Measurements from ENCODE around the gene SNRPD1. TPM values are rescaled to one million over a fixed set of nuclear protein-coding genes. Genes with fewer than 3 reads are reported as not detected.
"Not testable (repeated sequence)": the region's sequence is repeated elsewhere in the genome, so short reads cannot be mapped to it uniquely, and the experiment has no call there.

Gene SNRPD1
- total RNA-seq, 1 donor from 2014 or later: 82.5 TPM

DNA sequence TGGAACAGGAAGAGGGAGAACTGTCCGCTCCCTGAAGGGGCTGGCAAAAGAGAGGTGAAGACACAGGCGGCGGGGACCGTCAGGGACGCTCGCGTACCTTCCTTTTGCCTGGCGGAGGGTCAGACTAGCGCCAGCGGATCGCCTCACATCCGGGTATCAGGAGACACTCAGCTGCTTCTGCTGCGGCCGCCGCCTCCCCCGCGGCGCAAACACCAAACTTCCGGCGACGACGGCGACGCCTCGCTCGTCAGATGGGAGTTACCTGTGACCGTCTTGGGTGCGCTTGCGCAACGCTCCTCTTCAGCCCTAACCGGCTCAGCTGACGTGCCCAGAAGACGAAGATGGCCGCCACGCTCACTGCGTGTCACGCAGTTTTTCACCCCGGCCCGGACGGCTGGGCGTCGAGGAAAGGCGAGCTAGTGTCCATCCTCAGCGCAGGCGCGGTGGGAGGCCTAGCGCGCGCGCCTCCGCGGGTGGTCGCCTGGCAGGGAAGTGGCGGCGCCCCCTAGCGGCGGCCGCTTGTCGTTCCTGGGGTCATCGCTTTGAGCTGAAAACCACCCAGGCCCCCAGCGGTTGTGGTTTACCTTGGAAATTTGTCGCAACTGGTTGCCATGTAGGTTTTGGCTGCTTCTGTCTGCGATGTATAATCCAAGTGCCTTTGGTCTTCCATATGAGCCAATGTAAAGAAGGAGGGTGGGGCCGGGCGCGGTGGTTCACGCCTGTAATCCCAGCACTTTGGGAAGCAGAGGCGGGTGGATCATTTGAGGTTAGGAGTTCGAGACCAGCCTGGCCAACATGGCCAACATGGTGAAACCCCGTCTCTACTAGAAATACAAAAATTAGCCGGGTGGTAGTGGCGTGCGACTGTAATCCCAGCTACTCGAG lies 11.3 kb upstream of the SNRPD1 start, which contains the start of gene ESCO1:
Gene ESCO1 (minus strand): TSS at position 179 of the 885 bp plus-strand sequence. CDS start 25,861 bp downstream, outside the sequence.
- DNase-seq (ENCODE audit: low spot score): peak; percentile 98
- no peaks in the 10 kb centered on the region for H3K36me3 Mint-ChIP-seq (ENCODE audit: low read depth, unreplicated experiment)
- H3K4me3 Mint-ChIP-seq (ENCODE audit: unreplicated experiment): peak within 1 kb of the TSS; percentile 98
- H3K9me3 Mint-ChIP-seq (ENCODE audit: unreplicated experiment): no peaks in the 10 kb centered on the region
- H3K27ac Mint-ChIP-seq (ENCODE audit: unreplicated experiment): peak within 1 kb of the TSS; percentile 98
- H3K4me1 Mint-ChIP-seq (ENCODE audit: unreplicated experiment): peaks cover 10% of the 10 kb centered on the region
- TF ChIP-seq, protein P1, sequence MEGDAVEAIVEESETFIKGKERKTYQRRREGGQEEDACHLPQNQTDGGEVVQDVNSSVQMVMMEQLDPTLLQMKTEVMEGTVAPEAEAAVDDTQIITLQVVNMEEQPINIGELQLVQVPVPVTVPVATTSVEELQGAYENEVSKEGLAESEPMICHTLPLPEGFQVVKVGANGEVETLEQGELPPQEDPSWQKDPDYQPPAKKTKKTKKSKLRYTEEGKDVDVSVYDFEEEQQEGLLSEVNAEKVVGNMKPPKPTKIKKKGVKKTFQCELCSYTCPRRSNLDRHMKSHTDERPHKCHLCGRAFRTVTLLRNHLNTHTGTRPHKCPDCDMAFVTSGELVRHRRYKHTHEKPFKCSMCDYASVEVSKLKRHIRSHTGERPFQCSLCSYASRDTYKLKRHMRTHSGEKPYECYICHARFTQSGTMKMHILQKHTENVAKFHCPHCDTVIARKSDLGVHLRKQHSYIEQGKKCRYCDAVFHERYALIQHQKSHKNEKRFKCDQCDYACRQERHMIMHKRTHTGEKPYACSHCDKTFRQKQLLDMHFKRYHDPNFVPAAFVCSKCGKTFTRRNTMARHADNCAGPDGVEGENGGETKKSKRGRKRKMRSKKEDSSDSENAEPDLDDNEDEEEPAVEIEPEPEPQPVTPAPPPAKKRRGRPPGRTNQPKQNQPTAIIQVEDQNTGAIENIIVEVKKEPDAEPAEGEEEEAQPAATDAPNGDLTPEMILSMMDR (IDR thresholded peaks at IDR 0.05; ENCODE audit: unreplicated experiment): peak; percentile 97
- peaks cover 12% of the 10 kb centered on the region for H3K27me3 Mint-ChIP-seq (ENCODE audit: unreplicated experiment)

DNA sequence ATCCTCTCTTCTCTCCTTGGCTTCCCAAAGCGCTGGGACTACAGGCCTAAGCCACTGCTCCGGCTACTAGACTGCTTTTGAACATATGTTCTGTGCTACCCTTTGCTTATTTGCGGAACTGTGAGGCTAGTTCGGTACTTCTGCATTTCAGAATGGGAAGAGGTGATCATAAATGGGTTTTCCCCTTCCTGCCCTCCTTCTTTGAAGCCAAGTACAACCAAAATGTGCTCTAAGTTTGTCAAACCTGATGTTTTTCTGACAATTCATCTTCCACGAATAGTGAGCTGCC lies 9.9 kb upstream of the SNRPD1 start:
- TF ChIP-seq, protein P1 (IDR thresholded peaks at IDR 0.05; ENCODE audit: unreplicated experiment): no peak
- no peaks in the 10 kb centered on the region for H3K36me3 Mint-ChIP-seq (ENCODE audit: low read depth, unreplicated experiment)
- DNase-seq (ENCODE audit: low spot score): no peak
- H3K4me1 Mint-ChIP-seq (ENCODE audit: unreplicated experiment): peaks cover 10% of the 10 kb centered on the region
- H3K9me3 Mint-ChIP-seq (ENCODE audit: unreplicated experiment): no peaks in the 10 kb centered on the region
- peaks cover 12% of the 10 kb centered on the region for H3K27me3 Mint-ChIP-seq (ENCODE audit: unreplicated experiment)
- H3K27ac Mint-ChIP-seq (ENCODE audit: unreplicated experiment): peak overlapping the region; percentile 61
- H3K4me3 Mint-ChIP-seq (ENCODE audit: unreplicated experiment): no peak overlapping the region

GRCh38 chr18:21604671-21605070 lies 7.4 kb upstream of the SNRPD1 start:
- DNase-seq (ENCODE audit: low spot score): no peak
- no peaks in the 10 kb centered on the region for H3K36me3 Mint-ChIP-seq (ENCODE audit: low read depth, unreplicated experiment)

DNA sequence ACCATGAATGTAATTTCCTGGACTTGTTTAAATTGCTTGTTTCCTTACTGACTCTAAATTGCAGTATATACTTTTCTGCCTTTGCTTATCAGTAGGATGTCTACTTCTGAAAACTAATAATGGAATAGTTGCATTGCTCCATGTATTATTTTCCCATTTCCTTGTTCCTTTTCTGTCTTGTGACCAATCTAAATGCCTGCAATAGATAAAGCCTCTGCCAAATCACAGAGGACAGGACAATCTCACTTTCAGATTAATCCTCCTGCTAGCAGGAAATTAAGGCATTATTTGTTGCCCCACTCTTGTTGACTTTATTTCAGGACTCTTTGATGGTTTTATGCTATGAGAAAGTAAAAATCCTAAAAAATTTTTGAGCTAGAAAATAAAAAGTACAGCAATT lies 6.9 kb upstream of the SNRPD1 start:
- H3K36me3 Mint-ChIP-seq (ENCODE audit: low read depth, unreplicated experiment): no peaks in the 10 kb centered on the region
- H3K4me3 Mint-ChIP-seq (ENCODE audit: unreplicated experiment): no peak overlapping the region
- H3K27me3 Mint-ChIP-seq (ENCODE audit: unreplicated experiment): peaks cover 5% of the 10 kb centered on the region
- H3K4me1 Mint-ChIP-seq (ENCODE audit: unreplicated experiment): no peaks in the 10 kb centered on the region
- DNase-seq (ENCODE audit: low spot score): no peak
- TF ChIP-seq, protein P1 (IDR thresholded peaks at IDR 0.05; ENCODE audit: unreplicated experiment): no peak
- H3K27ac Mint-ChIP-seq (ENCODE audit: unreplicated experiment): no peak overlapping the region
- H3K9me3 Mint-ChIP-seq (ENCODE audit: unreplicated experiment): no peaks in the 10 kb centered on the region

More at GRCh38 chr18:21604671-21605070, 7.4 kb upstream of the SNRPD1 start:
- H3K27ac Mint-ChIP-seq (ENCODE audit: unreplicated experiment): no peak overlapping the region
- no peaks in the 10 kb centered on the region for H3K9me3 Mint-ChIP-seq (ENCODE audit: unreplicated experiment)
- peaks cover 2% of the 10 kb centered on the region for H3K4me1 Mint-ChIP-seq (ENCODE audit: unreplicated experiment)
- TF ChIP-seq, protein P1 (IDR thresholded peaks at IDR 0.05; ENCODE audit: unreplicated experiment): no peak
- H3K27me3 Mint-ChIP-seq (ENCODE audit: unreplicated experiment): peaks cover 7% of the 10 kb centered on the region
- H3K4me3 Mint-ChIP-seq (ENCODE audit: unreplicated experiment): no peak overlapping the region

- Mint-ChIP-seq H3K27ac (ENCODE audit: unreplicated experiment) (peak overlapping the region; percentile 99), H3K4me1 (ENCODE audit: unreplicated experiment) (peaks cover 15% of the 10 kb centered on the region), H3K4me3 (ENCODE audit: unreplicated experiment) (peak overlapping the region; percentile 96), H3K36me3 (ENCODE audit: low read depth, unreplicated experiment) (peaks cover 15% of the 10 kb centered on the region)
- DNase-seq (ENCODE audit: low spot score); H3K9me3 Mint-ChIP-seq (ENCODE audit: unreplicated experiment); H3K27me3 Mint-ChIP-seq (ENCODE audit: unreplicated experiment): not testable (repeated sequence)
These were observed 551 bp upstream of the SNRPD1 start for GRCh38 chr18:21611401-21612124.

- H3K4me3 Mint-ChIP-seq (ENCODE audit: unreplicated experiment); H3K27ac Mint-ChIP-seq (ENCODE audit: unreplicated experiment); H3K9me3 Mint-ChIP-seq (ENCODE audit: unreplicated experiment); DNase-seq (ENCODE audit: low spot score); H3K4me1 Mint-ChIP-seq (ENCODE audit: unreplicated experiment); H3K27me3 Mint-ChIP-seq (ENCODE audit: unreplicated experiment): not testable (repeated sequence)
- H3K36me3 Mint-ChIP-seq (ENCODE audit: low read depth, unreplicated experiment): peaks cover 17% of the 10 kb centered on the region
These were observed 9.5 kb downstream of the SNRPD1 start for GRCh38 chr18:21621640-21622039.
